Measurements from ENCODE around the gene GOLGA6L10.
"Not testable (repeated sequence)": the region's sequence is repeated elsewhere in the genome, so short reads cannot be mapped to it uniquely, and the experiment has no call there.

Gene GOLGA6L10

GRCh38 chr15:82349375-82349774 is at the start of gene GOLGA6L10:
Gene GOLGA6L10, minus strand, starts transcription at chr15:82349475. Its CDS starts 100 bp downstream, at chr15:82349375.
- not testable (repeated sequence) for DNase-seq (ENCODE audit: low spot score)

GRCh38 chr15:82398785-82399184 is 49.5 kb upstream of the GOLGA6L10 start:
- DNase-seq (ENCODE audit: low spot score), result no peak

- no peak for DNase-seq (ENCODE audit: low spot score)
These were observed 48.5 kb upstream of the GOLGA6L10 start for GRCh38 chr15:82397817-82398216.

- not testable (repeated sequence) for DNase-seq (ENCODE audit: low spot score)
These were observed 46.5 kb upstream of the GOLGA6L10 start for GRCh38 chr15:82395788-82396187.

GRCh38 chr15:82393671-82394070 is 44.4 kb upstream of the GOLGA6L10 start:
- no peak for DNase-seq (ENCODE audit: low spot score)

- DNase-seq (ENCODE audit: low spot score), result not testable (repeated sequence)
These were observed 42.8 kb upstream of the GOLGA6L10 start for GRCh38 chr15:82392077-82392476.

GRCh38 chr15:82390152-82390551 is 40.9 kb upstream of the GOLGA6L10 start:
- not testable (repeated sequence) for DNase-seq (ENCODE audit: low spot score)

GRCh38 chr15:82387209-82387608 is 37.9 kb upstream of the GOLGA6L10 start:
- DNase-seq (ENCODE audit: low spot score), result not testable (repeated sequence)

GRCh38 chr15:82381330-82381955 is 32.2 kb upstream of the GOLGA6L10 start:
- not testable (repeated sequence) for DNase-seq (ENCODE audit: low spot score)

- not testable (repeated sequence) for DNase-seq (ENCODE audit: low spot score)
These were observed 30.3 kb upstream of the GOLGA6L10 start for GRCh38 chr15:82379552-82379951.

GRCh38 chr15:82373661-82374060 is 24.4 kb upstream of the GOLGA6L10 start:
- DNase-seq (ENCODE audit: low spot score), result not testable (repeated sequence)

- DNase-seq (ENCODE audit: low spot score), result no peak
These were observed 22.4 kb upstream of the GOLGA6L10 start for GRCh38 chr15:82371656-82372055.

- not testable (repeated sequence) for DNase-seq (ENCODE audit: low spot score)
These were observed 18.5 kb upstream of the GOLGA6L10 start for GRCh38 chr15:82367790-82368189.

GRCh38 chr15:82365692-82366323 is 16.5 kb upstream of the GOLGA6L10 start:
- not testable (repeated sequence) for DNase-seq (ENCODE audit: low spot score)

- DNase-seq (ENCODE audit: low spot score), result not testable (repeated sequence)
These were observed 15.3 kb upstream of the GOLGA6L10 start for GRCh38 chr15:82364548-82364947.

GRCh38 chr15:82362790-82363189 is 13.5 kb upstream of the GOLGA6L10 start:
- DNase-seq (ENCODE audit: low spot score), result not testable (repeated sequence)

GRCh38 chr15:82360618-82361017 is 11.3 kb upstream of the GOLGA6L10 start:
- not testable (repeated sequence) for DNase-seq (ENCODE audit: low spot score)

GRCh38 chr15:82355055-82355454 is 5.8 kb upstream of the GOLGA6L10 start:
- not testable (repeated sequence) for DNase-seq (ENCODE audit: low spot score)

GRCh38 chr15:82354546-82354945 is 5.3 kb upstream of the GOLGA6L10 start:
- DNase-seq (ENCODE audit: low spot score), result not testable (repeated sequence)

GRCh38 chr15:82347645-82348044 is 1.6 kb downstream of the GOLGA6L10 start:
- not testable (repeated sequence) for DNase-seq (ENCODE audit: low spot score)

GRCh38 chr15:82345176-82345575 is 4.1 kb downstream of the GOLGA6L10 start:
- not testable (repeated sequence) for DNase-seq (ENCODE audit: low spot score)

- not testable (repeated sequence) for DNase-seq (ENCODE audit: low spot score)
These were observed 4.9 kb downstream of the GOLGA6L10 start for GRCh38 chr15:82344421-82344820.

- not testable (repeated sequence) for DNase-seq (ENCODE audit: low spot score)
These were observed 5.4 kb downstream of the GOLGA6L10 start for GRCh38 chr15:82343851-82344250.
